LNCaP clone FGC (cell line): ENCODE results near the gene CISH.

ENCODE experiments used
- DNase-seq: peaks from one replicate; pipeline ENCODE4 v3.0.0-alpha.2; 2011; ENCODE audit warnings: low read depth
- H3K4me3 ChIP-seq: 2 replicates; pipeline ENCODE4 v1.5.1; 2011; ENCODE audit warnings: mild to moderate bottlenecking, low read depth, low read length, control low read depth
- TF ChIP-seq, protein P1 (sequence below): IDR thresholded peaks from 2 replicates; pipeline ENCODE4 v1.5.1; 2012; ENCODE audit warnings: mild to moderate bottlenecking; ENCODE audit not compliant: control insufficient read depth, insufficient read depth; ENCODE audit errors: extremely low read depth

CISH gene

DNA sequence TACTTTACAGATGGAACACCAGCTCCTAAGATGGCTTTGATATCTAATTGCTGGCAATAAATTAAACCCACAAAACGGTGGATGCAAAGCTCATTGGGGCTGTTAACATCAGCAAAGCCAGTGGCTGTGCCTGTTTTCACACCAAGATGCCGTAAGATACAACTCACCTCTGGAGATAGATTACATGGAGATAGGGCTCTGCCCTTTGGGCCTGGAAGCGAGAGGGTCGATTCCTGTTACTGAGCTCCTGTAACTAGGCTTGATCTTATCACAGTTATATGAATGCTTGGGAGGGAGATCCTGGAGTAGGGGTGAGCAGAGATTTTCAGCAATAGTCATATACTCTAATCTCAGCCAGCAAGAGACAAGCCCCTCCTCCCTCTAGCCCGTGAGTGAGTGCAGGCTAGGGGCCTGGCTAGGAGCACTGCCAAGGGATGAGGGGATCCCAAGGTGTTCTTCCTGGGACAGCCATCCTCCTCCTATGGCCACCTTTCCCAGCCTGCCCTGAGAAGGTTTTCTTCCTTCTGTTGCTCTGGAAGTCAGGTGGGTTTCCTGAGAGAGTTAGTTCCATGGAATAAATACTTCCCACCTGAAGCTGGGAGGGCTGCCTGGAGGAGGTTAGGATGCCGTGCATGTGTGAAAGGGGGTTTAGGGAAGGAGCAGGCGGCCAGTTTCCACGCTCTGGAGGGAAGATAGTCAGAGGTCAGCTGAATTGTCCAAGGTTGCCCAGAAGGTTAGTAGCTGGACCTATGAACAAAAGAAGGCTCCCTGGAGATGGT lies 45.0 kb upstream of the CISH start:
- TF ChIP-seq, protein P1, sequence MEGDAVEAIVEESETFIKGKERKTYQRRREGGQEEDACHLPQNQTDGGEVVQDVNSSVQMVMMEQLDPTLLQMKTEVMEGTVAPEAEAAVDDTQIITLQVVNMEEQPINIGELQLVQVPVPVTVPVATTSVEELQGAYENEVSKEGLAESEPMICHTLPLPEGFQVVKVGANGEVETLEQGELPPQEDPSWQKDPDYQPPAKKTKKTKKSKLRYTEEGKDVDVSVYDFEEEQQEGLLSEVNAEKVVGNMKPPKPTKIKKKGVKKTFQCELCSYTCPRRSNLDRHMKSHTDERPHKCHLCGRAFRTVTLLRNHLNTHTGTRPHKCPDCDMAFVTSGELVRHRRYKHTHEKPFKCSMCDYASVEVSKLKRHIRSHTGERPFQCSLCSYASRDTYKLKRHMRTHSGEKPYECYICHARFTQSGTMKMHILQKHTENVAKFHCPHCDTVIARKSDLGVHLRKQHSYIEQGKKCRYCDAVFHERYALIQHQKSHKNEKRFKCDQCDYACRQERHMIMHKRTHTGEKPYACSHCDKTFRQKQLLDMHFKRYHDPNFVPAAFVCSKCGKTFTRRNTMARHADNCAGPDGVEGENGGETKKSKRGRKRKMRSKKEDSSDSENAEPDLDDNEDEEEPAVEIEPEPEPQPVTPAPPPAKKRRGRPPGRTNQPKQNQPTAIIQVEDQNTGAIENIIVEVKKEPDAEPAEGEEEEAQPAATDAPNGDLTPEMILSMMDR, result no peak
- H3K4me3 ChIP-seq, result no peak overlapping the region
- no peak for DNase-seq

DNA sequence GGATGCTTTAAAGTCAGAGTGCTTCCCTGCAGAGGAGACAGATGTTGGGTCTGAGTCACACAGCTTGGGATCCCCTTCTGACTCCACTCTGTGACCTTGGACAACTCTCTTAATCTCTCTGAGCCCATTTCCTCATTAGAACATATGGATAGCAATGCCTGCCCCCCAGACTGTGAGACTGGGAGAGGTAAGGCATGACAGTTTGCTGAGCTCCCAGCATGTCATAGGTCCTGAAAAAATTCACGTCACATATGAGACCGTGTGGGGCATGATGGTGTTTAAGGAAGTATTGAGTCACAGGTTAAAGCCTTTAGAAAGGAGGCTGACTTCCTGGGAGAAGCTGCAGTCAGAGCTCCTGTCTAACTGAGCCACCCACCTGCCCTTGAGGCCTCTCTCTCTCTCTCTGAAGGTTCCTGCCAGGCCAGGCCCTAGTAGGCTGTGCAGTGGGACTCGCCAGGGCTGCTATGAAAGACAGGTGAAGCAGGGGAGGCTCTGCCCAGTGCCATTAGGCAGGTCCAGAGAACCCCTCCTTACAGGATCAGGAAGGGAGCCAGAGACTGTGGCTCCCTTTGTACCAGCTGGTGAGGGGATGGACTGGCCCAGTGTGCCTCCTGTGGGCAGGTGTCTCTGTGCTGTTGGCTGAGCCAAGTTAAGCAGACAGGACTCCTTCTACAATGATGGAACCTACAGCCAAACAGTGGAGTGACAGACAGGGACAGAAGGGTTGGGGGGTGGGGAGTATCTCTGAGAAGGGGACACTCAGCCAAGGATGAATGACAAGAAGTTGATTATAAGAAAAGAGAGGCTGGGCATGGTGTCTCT lies 43.6 kb upstream of the CISH start:
- TF ChIP-seq, protein P1, result no peak
- no peak for DNase-seq
- H3K4me3 ChIP-seq, result no peak overlapping the region

DNA sequence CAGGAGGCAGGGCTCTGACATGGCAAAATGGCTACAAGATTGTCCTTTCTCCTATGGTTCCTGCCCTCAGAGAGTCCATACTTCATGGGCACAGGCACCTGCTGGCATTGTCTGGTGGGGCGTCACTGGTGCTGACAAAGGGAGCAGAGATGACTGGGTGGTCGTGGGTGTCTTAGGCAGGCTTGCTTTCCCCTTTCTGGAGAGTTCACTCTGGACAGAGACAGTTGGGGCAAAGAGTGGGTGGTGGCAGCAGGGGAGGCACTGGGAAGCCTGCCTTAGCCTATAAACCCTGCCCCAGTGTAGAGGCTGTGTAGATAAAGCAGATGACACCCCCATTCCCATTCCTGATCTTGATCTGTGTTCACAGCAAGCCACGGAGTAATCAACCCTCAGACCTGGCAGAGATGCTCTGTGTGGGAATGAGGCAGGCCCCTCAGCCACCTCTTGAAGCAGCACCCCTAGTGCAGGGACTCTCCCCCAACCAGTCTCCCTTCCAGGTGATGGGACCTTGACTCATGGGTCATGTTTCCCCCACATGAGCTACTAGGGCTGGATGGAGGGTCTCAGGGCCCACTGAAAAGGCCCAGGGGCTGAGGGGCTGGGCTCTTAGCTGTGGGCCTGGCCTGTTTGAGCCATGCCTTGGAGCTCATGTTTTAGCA lies 42.5 kb upstream of the CISH start:
- TF ChIP-seq, protein P1, result no peak
- H3K4me3 ChIP-seq, result no peak overlapping the region
- DNase-seq, result no peak

DNA sequence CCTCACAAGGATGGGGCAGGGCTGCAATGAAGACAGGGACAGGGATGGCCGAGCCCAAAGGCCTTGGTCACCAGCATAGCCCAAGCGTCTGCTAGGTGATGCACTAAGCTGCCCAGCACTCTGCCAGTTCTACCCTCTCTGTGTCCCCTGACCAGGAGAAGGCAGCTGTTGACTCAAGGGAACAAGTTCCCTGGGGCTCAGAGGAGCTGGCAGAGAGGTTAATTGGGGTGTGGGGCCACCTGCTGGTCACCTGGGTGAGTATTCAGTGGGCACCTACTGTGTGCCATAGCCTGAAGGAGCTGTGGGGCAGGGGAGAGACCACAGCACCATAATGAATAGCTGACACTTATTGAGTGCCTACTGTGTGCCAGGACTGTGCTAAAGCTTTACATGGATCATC lies 41.1 kb upstream of the CISH start:
- TF ChIP-seq, protein P1, result peak; percentile 47
- no peak overlapping the region for H3K4me3 ChIP-seq
- DNase-seq, result no peak

DNA sequence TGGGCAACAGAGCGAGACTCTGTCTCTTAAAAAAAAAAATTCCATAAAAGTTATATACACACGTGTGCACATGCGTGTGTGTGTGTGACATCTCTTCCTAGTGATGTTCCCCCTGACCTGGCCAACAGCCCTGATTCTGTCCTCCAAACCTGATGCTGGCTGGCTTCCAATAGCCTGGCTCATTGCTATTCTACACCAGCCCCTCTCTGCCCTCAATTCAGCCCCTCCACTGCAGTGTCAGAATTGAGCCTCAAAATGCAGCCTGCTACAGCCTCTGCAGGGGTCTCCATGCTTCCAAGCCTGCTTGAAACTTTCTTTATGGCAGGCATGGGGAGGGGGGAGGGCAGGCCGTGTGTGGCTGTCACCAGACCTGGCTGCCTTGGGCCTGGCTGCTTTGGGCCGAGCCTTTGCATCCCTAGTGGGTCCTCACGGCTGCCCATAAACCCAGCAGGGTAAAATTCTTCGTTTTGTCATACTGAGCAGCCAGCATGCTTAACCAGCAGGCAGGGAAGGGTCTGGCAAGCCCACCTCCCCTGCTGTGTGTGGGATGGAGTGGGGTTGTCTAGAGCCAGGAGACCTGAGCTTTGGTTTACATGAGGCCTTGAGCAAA lies 40.5 kb upstream of the CISH start:
- H3K4me3 ChIP-seq, result no peak overlapping the region
- no peak for DNase-seq
- TF ChIP-seq, protein P1, result no peak

DNA sequence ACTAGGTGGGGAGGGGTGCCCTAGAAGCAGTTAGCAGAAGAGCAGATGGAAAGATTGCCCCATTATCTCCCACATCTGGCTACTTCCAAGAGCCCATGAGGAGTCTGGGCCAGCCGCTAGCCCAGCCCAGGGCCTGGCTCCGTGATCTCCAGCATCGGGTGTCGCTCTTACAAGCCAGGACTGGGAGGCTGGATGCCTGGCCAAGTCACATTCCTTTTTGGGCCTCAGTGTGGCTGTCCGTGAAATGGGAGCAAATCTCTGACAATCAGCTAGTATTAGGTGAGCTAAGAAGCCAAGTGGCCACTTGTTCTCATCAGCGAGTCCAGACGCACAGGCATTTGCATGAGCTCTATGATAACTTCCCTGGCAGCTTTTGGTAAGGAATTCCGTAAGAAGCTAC lies 39.9 kb upstream of the CISH start:
- no peak for DNase-seq
- TF ChIP-seq, protein P1, result no peak
- no peak overlapping the region for H3K4me3 ChIP-seq
